H1 (cell line): Measurements from ENCODE around the gene KIF1B.
"Not testable (repeated sequence)": the region's sequence is repeated elsewhere in the genome, so short reads cannot be mapped to it uniquely, and the experiment has no call there.

Experiments
- CHD2 ChIP-seq: IDR thresholded peaks from 2 replicates; pipeline ENCODE4 v1.6.1; 2012; ENCODE audit warnings: low read length, improper control_type of control experiment
- E2F6 ChIP-seq: IDR thresholded peaks from 2 replicates; pipeline ENCODE4 v1.6.1; 2012; ENCODE audit warnings: inconsistent platforms
- USF2 ChIP-seq: IDR thresholded peaks from 2 replicates; pipeline ENCODE4 v1.6.1; 2011; ENCODE audit warnings: low read length, improper control_type of control experiment
- TF ChIP-seq, protein P1 (sequence below), 3 experiments: IDR thresholded peaks; 1 replicate in 2 of 3; 2 replicates in 1 of 3; pipeline versions ENCODE4 v1.5.1 to v1.6.1; 2011; ENCODE audit warnings: low read length in 3 of 3, mild to moderate bottlenecking in 3 of 3, inconsistent platforms in 2 of 3, low read depth in 1 of 3, moderate library complexity in 1 of 3; ENCODE audit not compliant: insufficient read depth in 1 of 3; ENCODE audit errors: control extremely low read depth in 1 of 3

- TF ChIP-seq CHD2, USF2, E2F6: not testable (repeated sequence)
- TF ChIP-seq, protein P1, sequence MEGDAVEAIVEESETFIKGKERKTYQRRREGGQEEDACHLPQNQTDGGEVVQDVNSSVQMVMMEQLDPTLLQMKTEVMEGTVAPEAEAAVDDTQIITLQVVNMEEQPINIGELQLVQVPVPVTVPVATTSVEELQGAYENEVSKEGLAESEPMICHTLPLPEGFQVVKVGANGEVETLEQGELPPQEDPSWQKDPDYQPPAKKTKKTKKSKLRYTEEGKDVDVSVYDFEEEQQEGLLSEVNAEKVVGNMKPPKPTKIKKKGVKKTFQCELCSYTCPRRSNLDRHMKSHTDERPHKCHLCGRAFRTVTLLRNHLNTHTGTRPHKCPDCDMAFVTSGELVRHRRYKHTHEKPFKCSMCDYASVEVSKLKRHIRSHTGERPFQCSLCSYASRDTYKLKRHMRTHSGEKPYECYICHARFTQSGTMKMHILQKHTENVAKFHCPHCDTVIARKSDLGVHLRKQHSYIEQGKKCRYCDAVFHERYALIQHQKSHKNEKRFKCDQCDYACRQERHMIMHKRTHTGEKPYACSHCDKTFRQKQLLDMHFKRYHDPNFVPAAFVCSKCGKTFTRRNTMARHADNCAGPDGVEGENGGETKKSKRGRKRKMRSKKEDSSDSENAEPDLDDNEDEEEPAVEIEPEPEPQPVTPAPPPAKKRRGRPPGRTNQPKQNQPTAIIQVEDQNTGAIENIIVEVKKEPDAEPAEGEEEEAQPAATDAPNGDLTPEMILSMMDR (IDR thresholded peaks at IDR 0.05; ENCODE audit: control extremely low read depth in 1 of 3, insufficient read depth in 1 of 3, low read depth in 1 of 3, low read length in 3 of 3): not testable (repeated sequence)
Measured at GRCh38 chr1:10415967-10416366, 205.6 kb downstream of the KIF1B start.
